Stimulated activated naive CD4-positive, alpha-beta T cell treated with Interleukin-2 at 50 U/mL for 16 hours (primary cell): ENCODE measurements around the gene ITPR3.

Experiments used
- DNase-seq: peaks from one replicate; lab custom pipeline; 2025; lab: John Stamatoyannopoulos, UW

Gene ITPR3

DNA sequence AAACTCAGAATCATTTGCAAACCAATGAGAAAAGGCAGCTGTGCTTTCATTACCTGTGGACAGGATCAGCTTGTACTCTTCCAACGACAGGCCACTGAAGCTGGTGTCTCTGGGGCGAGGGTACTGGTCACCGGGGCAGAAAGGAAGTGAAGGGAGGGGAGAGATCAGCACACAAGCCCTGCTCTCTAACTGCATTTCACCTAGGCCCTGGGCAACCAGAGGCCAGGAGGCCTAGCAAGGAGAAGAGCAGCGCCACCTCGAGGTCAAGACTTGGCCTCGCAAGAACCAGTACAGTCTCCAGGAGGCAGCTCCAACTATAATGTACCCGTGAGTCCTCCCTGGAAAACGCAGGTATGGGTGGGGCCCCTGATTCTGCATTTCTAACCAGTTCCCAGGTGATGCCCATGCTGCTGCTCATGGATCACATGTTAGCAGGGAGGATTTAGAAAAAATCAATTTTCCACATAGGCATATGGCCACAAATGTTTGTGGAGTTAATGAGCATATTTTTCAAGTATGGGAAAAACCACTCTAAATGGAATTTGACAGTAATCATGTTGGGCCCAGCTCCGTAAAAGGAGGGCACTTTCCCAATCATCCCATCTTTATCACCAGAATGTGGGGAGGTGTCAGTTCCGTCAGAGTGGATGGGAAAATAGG lies 79.4 kb downstream of the ITPR3 start:
- DNase-seq = peak; percentile 63

DNA sequence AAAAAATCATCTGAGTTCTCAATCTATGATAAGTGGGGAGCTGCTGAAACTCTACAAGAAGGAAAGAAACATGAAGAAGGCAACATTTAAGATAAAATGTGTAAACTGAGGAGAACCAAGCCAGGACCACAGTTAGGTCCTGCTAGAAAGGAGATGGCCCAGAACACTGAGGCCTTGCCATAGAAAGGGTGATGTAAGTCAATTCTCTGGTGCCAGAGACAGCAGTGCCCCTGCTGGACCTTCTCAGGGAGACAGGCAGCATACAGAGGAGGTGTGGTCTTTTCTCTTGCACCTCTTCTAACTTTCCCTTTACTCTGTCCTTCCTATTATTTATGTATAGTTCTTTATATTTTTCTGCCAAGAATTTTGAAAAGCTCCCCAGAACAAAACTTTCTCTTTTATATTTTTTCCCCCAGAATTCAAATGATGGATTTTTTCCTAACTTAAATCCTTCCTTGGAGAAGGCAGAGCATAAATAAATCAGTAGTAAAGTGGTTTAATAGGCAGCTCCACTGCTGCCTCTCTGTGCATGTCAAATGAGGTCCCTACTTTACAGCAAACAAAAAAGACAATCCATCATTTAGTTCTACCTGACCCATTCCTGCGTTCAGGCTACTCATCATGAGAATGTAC lies 81.3 kb downstream of the ITPR3 start:
- peak; percentile 10 for DNase-seq

DNA sequence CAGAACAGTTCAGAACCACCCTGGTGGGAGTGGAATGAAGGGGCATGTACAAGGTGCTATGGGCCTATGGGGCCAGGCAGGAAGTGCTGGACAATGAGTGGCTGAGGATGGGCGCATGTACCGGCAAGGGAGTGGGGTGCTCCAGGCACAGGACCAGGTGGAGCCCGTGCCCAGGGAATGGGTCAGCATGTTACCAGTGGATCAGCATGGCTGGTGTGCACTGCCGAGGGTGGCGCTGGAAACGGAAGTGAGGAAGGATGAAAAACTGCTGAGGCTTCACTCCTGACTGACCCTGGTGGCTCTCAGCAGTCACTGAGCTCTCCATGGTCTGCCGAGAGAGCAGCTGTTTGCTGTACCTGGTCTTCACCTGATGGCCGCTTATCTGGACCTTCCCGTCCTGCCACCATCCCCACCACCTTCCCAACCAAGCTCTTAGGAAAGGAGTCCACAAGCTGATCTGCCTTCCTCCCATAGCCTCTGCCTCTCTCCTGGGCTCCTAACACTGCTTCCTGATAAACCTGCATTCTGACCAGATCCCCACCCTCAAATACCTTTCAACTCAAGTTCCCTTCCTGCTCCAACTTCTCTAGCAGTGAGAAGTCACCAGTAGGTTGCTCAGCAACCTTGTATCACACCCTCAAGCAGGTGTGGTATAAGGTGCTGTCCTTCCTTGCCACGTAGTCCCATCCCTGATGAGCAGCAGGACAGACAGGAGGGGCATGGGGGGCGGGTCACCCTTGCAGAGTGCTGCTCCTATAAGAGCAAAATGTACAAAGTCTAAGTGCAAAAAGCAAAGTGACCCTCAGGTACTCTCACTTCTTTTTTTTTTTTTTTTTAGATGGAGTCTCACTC lies 83.3 kb downstream of the ITPR3 start:
- DNase-seq = no peak

DNA sequence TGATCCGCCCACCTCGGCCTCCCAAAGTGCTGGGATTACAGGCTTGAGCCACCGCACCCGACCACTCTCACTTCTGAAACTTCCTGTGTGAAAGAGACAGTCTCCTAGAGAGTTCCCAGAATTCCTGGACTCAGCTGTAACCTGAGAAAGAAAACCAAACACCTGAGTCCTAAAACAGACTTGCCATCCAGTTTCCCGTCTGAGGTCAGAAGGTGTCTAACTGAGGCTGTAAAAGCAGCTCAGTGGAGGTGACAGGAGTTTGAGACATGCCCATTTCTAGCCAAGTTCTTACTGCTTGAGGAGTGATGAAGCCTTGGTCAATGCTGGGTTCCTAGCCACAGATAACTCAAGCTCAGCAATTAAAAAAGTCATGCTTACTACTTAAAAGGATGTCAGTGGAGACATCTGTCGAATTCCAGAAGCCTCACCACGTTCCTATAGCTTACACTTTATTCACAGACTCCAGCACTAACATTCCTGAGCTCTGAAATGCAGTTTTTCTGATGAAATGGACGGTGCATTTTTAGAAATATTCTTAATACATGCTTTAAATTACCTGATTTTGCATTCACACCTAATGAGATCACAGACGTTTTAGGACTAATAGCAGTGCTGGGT lies 84.3 kb downstream of the ITPR3 start:
- DNase-seq = no peak

DNA sequence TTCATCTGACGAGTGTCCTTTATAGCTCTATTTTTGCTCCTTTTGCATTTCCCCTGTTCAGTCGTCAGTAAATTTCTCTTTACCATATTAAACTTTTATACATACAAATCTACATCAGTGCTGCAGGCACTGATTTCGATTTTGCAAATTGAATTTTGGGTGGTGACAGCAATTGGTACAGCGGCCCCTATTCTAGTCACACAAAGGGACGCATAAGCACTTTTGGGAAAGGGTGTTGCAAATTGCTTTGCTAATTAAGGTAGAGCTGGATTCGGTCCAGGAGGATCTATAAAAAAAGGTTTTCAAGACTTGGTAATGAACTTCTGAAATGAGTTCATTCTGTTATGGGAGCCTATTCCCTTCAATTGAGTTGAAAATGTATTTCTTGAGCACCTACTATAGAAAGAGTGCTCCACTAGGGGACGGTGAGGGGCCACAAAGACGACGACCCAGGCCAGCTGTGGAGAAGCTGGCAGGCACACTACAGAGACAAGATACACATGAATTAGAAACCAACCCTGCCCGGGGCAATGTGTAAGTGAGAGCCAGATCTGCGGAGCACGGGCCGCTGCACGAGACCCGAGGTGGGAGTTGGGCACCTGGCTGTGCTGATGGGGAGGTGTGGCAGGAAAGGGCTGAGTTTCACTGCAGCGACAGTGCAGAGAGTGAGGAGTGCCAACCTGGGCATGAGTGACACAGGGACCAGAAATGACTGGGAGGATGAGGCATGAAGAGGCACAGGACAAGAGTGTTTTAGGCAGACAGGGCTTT lies 85.0 kb downstream of the ITPR3 start:
- DNase-seq = no peak

DNA sequence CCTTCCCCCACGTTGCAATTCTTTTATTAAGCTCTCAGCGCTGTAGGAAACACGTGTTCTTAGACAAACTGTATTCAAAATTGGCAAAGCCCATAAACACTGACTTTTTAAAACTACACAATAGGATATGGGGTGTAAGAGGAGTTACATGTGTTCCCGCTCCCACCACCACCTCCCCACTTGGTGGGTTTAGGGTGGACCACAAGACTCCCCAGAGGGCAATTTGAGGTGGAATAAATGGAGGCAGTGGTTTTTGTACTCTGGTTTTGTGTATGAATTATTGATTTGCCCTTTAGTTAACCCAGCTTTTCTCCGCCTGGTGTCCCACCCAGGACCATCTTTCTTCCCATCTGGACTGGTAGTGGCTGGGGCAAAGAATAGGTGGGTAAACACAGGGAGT lies 86.6 kb downstream of the ITPR3 start:
- DNase-seq = no peak

DNA sequence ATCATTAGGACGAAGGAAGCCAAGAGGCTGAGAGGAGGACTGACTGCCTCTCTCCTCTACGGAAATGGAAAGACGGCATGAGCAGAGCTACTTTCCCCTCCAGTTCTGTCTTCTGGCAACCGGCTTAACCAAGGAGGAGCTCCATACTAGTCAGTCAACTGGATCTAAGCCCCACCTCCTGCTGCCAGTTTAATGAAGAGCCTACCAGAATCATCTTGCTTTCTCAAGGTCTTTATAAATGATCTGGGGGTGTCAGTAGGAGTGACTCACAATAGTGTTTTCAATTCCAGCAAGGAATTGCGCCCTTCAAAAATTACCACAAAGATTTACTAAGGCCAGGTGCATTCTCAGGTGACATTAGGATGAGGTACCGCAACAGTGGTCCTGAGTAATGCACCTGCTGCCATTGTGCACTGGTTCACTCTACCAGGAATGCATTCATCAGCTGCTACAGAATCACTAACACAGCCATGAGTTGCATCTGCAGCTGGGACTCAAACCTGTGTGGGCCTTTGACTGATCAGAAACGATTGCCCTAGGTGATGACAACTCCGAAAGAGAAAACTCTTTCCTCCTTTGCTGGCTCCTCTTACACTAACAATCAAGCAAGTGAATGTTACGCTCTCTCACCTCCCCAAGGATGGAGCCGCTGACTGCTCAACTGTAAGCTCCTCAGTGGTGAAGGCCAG lies 87.5 kb downstream of the ITPR3 start:
- DNase-seq = no peak

DNA sequence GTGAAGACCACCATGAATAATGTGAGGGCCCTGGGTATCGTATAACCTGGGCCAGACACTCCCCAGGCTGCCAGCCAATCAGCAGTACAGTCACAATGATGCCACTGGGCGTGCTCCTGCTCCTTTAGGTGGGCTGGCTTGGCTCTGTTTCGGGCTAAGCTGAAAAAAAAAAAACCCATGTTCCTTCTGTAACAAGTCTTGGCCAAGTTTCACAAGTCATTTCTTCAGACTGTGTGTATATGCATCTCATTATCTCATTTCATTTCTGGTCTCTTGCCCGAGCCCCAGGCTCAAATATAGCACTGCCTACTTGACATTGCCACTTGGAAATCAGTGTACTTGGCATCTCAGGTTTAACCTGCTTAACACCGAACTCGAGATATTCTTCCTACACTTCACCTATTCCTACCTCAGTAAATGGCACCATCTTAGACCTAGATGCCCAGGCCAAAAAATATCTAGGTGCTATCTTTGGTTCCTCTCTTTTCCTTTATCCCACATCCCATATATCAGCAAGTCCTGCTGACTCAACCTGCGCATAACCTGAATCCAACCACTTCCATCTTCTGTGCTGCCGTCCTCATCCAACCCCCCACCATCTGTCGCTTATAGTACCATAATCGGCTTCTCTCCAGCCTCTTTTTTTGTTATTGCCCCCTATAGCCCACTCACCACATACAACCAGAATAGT lies 88.6 kb downstream of the ITPR3 start:
- DNase-seq = no peak

DNA sequence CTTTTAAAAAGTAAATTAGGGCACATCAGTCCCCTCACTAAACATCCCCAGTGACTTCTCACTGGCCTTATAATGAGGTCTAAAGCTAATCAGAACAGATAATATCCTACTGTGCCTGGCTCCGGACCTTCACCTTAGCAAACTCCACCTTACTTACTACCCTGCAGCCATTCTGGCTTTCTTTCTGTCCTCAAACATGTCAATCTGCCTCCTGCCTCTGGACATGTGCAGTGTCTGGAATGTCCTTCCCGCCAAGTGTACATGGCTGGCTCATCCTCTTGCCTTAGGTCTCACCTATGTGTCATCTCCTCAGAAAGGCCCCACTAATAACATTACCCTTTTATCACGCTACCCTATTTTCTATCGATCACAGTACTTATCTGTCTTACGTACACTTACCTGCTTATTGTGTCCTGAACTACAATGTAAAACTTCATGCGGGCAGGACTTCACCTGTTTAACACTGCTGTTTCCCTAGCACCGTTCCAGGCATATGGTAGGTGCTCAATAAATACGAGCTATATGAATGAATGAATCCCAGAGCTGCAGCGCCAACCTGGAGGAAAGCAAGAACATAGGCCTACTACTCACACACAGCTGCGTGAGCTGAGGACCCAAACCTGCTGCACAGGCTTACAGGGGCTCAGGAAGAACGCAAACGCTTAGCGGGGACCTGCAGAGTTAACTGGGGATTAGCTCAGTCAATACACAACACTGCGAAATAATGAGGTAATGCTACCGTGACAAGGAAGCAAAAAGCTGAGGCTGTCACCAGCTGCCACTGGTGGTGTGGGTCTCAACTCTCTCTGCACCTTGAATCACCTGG lies 89.4 kb downstream of the ITPR3 start:
- DNase-seq = no peak

DNA sequence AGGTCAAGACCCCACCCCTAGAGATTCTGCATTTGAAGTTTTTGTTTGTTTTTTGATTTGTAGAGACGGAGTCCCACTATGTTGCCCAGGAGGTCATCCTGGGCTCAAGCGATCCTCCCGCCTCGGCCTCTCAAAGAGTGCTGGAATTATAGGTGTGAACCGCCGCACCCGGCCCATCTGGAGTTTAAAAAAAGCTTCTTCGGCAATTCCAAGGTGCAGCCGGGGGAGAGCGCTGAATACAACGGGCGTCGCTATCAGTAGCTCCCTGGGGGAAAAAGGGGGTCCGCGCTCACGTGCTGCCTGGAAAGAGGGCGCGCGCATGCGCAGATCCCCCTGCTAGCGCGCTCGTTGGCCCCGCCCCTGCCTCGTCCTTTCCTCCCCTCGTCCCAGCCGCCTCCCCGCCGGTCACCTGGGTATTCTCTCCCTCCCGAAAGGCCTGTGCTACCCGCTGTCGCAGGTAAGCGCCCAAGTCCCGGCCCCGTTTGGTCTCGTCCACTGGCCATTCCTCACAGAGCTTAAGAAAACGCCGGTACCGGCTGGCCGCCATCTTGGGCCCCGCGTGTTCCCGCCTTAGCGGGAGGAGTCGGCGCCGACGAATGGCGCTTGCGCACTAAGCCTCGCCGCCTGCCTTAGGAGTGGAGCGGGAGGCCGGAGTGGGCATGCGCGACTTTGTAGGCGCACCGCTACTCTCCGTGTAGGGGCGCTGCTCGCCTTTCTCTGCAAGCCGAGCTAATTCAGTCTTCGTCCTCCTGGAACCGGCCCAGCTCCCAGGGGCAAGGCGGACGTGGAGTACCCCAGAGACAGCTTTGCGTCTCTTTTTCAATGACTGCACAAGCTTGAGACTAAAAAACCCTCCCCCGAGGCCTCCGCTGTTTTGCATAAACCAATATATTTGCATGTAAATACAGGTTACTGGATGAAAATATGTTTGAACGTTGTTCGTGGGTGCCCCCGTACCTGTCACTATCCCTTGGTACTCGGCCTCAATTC lies 90.3 kb downstream of the ITPR3 start, which contains the start of gene UQCC2:
Gene UQCC2, minus strand, starts transcription at position 561 of the 990 bp plus-strand sequence. Its CDS starts 14 bp downstream, at position 547.
- DNase-seq = peak; percentile 96

DNA sequence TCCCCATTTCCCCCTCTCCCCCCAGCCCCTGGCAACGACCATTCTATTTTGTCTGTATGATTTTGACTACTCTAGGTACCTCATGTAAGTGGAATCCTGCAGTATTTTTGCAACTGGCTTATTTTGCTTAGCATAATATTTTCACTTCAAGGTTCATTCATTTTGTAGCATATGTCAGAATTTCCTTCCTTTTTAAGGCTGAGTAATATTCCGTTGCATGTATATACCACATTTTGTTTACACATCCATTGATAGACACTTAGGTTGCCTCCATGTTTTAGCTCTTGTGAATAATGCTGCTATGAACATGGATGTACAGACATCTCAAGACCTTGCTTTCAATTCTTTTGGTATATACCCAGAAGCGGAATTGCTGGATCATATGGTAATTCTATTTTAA lies 91.8 kb downstream of the ITPR3 start:
- DNase-seq = no peak

DNA sequence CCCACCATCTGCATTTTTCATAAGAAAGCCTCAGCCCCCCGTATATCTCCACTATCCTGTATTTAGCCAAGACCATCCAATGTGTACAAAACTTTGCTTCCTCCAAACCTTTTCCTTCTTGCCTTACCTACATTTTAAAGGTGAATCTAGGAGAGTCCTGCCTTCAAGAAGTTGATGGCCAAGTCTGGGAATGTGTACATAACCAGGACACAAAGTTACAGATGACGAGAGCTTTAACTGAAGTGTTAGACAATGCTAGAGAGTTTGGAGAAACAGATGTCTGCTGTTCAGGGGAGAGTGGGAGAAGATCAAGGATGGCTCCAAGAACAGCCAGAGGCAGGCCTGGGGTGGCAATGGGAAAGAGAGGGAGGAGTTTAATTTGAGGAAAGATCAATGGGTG lies 92.7 kb downstream of the ITPR3 start:
- DNase-seq = no peak

DNA sequence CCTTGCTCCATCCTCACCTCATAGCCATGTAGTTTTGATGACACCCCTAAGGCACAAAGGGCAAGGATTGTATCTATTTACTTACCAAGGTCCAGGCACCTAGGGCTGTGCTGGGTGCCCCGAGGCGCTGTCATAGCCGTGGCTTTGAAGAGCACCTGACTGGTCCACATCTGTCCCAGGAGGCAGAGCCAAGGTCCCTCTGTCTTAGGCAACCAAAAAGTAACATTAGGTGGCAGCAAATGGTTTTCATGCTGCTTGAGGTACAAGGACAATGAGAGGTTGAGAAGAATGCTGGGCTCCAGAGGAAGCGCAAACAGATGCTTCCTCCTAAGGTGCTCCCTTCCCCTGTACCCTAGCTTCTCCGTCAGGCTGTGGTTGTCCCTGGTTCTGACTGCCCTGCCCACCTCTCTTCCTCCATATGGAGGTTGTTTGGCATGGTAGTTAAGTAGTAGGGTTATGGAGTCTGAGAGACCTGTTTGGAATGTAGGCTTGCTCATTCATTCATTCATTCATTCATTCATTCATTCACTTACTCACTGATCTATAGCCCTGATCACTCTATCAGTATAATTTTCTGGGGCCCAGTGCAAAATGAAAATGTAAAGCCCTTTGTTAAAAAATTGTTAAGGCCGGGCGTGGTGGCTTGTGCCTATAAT lies 93.4 kb downstream of the ITPR3 start:
- no peak for DNase-seq

DNA sequence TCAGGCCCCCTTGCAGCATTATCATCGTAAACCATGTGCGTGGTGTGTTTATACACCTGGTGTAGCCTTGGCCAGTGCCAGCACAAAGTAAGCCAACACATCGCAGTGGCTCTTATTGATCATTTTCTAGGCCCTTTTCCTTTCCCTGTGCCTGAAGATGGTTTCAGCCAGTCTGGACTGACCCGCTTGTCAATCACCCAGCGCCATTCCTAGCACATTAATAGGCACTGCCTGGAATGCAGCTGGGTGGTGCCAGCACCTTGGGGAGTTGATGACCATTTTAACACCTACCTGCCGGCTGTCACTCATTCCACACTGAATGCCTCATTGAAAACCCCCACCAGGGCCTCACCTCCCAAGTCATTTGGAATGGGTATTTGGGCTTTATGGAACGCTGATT lies 95.3 kb downstream of the ITPR3 start:
- DNase-seq = no peak

DNA sequence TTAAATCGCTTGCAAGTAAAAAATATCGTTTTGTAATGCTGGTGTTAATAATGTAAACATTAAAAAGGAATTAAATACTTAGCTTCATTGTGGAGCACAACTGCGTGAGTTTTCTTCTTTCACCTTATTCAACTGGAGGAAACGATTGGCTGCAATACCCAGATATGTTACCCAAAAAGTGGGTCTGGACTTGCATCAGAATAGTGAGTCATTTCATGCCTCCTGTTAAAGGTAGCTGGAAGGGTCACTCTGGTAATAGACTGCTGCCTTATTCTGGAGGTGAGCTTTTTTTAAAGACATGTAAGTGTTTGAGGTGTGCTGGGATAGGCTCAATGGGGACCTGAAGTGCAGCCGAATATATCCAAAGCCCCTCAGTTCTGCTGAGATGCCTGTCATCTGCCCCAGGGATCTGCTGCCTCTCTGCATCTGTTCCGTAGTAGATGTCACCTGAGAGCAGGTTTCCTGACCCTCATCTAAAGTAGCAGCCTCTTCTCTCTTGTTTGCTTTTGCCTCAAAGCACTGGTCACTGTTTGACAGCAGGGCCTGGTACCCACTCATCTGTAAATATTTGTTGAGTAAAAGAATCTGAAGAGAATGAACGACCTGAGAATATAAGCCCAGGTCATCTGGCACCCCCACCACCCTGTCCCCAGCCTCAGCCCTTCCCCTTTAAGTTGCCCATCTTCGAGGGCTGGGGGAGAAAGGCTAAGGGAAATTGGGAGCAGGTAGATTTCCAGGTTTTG lies 95.9 kb downstream of the ITPR3 start:
- no peak for DNase-seq

DNA sequence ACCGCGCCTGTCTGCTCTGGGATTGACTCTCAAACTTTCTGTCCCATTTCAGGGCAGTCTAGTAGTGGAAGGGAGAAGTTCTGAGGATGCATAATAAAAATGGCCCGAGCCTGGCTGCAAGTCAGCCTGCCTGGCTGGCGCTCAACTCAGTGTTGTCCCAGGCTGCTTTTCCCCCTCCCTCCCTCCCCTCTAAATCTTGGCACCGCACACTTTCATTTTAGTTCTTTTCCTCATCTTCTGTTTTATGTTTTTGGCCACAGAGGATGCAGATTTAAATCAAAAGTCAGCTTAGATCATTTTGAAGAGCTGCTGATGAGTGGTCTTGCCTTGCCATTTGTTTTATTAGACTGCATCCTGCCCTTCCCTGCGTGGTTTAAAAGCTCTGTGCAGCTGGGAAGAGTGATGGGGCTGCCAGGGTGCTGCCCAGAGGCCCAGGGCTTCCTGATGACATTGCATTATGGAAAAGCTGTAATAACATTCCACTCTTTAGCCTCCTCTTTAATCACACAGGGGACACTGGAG lies 96.9 kb downstream of the ITPR3 start:
- no peak for DNase-seq

DNA sequence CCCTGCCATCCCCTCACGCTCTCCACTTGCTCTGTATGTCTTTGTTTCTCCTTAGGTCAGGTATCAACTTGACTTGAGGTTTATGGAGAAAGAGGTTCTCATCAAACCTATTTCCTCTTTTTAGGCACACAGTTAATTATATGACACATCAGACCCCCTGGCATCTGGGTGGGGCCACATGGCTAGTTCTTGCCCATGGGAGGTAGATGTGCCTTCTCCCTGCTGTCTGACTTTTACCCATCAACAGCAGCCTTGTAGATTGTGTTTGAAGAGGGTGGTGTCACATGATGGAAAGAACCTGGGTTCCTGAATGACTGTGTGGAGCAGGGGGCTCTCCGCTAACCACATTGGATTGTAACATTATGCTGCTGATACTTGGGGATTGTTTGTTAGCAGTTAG lies 97.6 kb downstream of the ITPR3 start:
- DNase-seq = no peak
